Bronchial epithelial cell (primary cell): ENCODE data around the gene HEBP1. TPM values are rescaled to one million over a fixed set of nuclear protein-coding genes. Genes with fewer than 3 reads are reported as not detected.

Source experiments
- DNase-seq: peaks from one replicate; pipeline ENCODE4 v3.0.0-alpha.2; 2010; ENCODE audit warnings: low read depth
- FAIRE-seq: peaks from 2 replicates; lab custom pipeline; 2011; peaks lifted over from hg19 to GRCh38; lab: Jason Lieb, UNC
- H3K27me3 ChIP-seq: 2 replicates; pipeline ENCODE4 v1.5.1; 2011; ENCODE audit warnings: low read length; ENCODE audit not compliant: control insufficient read depth, insufficient read depth
- H3K36me3 ChIP-seq: 2 replicates; pipeline ENCODE4 v1.5.1; 2011; ENCODE audit warnings: low read length; ENCODE audit not compliant: control insufficient read depth, insufficient read depth
- H3K4me3 ChIP-seq: 2 replicates; pipeline ENCODE4 v1.5.1; 2011; ENCODE audit warnings: mild to moderate bottlenecking, low read depth, low read length, control low read depth
- total RNA-seq: library from RNA; depleted of rRNA; stranded (reverse); fragments of >200 nt; gene quantifications from 2 replicates; pipeline ENCODE4 v1.2.1, GENCODE V29; 2014
- TF ChIP-seq, protein P1 (sequence below): IDR thresholded peaks from 2 replicates; pipeline ENCODE4 v1.5.1; 2011; ENCODE audit warnings: mild to moderate bottlenecking, moderate library complexity, low read length, control low read depth, inconsistent platforms; ENCODE audit not compliant: insufficient read depth, severe bottlenecking

Gene HEBP1
- total RNA-seq, 1 donor from 2014 or later, result 4.2 TPM

DNA sequence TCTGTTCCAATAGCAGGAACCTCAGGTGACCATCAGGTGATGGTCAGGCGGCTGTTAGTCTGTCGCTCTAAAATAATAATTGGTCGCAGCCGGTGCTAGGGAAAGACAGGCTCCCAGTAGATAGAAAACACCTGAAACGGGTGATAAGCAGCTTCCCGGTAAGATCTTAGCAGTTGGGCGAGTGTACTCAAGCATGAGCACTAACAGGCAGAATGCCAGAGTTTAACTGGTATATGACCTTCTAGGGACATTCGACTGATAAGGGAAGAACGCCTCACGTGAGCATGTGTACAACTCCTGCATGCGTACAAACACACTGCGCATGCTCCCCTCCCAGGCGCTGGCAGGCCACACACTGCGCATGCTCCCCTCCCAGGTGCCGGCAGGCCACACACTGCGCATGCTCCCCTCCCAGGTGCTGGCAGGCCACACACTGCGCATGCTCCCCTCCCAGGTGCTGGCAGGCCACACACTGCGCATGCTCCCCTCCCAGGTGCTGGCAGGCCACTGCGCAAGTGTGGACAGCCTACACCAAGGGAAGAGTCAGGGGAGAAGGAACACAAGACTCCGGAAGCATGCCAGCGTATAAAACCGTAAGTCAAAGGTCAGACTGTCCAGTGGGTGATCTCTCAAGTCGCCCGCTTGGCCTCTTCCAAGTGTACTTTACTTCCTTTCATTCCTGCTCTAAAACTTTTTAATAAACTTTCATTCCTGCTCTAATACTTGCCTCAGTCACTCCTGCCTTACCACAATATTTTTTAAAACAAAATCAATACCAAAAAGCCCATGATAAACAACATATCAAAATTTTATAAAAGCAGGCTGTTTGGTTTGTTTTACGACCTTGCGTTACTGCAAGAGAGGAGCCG, 72.6 kb downstream of the HEBP1 start:
- H3K36me3 ChIP-seq, result peaks cover 4% of the 10 kb centered on the region
- FAIRE-seq, result no peak
- H3K4me3 ChIP-seq, result peak overlapping the region; percentile 59
- peak; percentile 84 for DNase-seq
- TF ChIP-seq, protein P1, sequence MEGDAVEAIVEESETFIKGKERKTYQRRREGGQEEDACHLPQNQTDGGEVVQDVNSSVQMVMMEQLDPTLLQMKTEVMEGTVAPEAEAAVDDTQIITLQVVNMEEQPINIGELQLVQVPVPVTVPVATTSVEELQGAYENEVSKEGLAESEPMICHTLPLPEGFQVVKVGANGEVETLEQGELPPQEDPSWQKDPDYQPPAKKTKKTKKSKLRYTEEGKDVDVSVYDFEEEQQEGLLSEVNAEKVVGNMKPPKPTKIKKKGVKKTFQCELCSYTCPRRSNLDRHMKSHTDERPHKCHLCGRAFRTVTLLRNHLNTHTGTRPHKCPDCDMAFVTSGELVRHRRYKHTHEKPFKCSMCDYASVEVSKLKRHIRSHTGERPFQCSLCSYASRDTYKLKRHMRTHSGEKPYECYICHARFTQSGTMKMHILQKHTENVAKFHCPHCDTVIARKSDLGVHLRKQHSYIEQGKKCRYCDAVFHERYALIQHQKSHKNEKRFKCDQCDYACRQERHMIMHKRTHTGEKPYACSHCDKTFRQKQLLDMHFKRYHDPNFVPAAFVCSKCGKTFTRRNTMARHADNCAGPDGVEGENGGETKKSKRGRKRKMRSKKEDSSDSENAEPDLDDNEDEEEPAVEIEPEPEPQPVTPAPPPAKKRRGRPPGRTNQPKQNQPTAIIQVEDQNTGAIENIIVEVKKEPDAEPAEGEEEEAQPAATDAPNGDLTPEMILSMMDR, result no peak
- no peaks in the 10 kb centered on the region for H3K27me3 ChIP-seq

DNA sequence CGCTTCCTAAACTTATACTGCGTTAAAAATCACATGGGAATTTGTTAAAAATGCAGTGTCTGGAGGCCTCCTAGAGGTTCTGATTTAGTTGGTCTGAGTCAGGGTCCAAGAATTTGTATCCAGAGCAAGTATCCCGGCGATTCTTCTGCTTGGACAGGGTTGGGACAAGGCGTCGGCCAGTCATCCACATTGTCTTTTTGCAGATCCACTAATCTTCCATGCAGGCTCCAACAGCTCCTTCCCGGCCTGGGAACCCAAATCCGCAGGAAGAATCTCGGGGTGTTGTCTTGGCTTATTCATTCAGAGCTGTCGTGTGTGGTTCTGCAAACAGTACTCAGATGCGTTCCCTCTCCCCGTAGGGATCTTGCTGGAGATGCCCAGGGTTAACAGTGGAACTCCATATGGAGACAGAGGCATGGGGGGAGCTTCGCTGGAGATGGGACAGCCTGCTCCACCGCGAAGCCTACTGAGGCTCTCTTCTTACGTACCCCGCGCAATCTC, 73.4 kb downstream of the HEBP1 start:
- TF ChIP-seq, protein P1, result no peak
- Histone ChIP-seq H3K36me3 (peaks cover 4% of the 10 kb centered on the region), H3K27me3 (no peaks in the 10 kb centered on the region), H3K4me3 (no peak overlapping the region)
- no peak for FAIRE-seq
- DNase-seq, result no peak

DNA sequence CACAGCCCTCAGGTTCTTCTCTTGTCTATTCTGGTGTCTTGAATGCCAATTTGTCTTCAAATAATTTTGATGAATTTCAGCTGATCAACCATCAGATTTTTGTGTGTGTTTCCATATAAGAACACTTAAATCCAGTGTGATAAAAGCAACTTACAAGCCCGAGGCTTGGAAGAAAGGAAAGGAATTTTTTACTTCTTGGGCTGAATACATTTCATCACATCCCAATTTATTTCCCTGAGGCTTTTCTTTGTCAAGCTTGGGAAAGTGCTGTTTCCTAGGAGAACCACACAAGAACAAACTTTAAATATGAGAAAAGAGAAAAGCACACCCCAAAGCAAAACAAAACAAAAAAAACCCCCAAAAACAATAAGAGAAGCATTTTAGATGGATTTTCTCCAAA, 74.7 kb downstream of the HEBP1 start:
- DNase-seq (no peak), FAIRE-seq (no peak)
- TF ChIP-seq, protein P1, result no peak
- Histone ChIP-seq H3K4me3 (no peak overlapping the region), H3K27me3 (no peaks in the 10 kb centered on the region), H3K36me3 (peaks cover 4% of the 10 kb centered on the region)

Other genes starting within 250 kb of the HEBP1 start
- 1.4 and 2.6 TPM in 2 replicates for gene APOLD1, start 214.6 kb downstream of the HEBP1 start, total RNA-seq
- gene DDX47, start 186.9 kb downstream of the HEBP1 start, total RNA-seq, result 42.2 and 56.9 TPM in 2 replicates
- 16.1 and 19.3 TPM in 2 replicates for gene GPRC5A, start 108.7 kb downstream of the HEBP1 start, total RNA-seq
- gene GPRC5D, start 48.1 kb downstream of the HEBP1 start, total RNA-seq, result 0.77 TPM in 1 of 2 replicates, not detected in the other
- gene FAM234B, start 44.1 kb upstream of the HEBP1 start, total RNA-seq, result 2.4 and 3.7 TPM in 2 replicates
- not detected in 2 replicates for gene GSG1, start 103.4 kb upstream of the HEBP1 start, total RNA-seq
- 15.6 and 21.3 TPM in 2 replicates for gene EMP1, start 196.5 kb upstream of the HEBP1 start, total RNA-seq